Esophagus squamous epithelium (tissue), 5 donors: Measurements from ENCODE around the gene UBL5. TPM values are rescaled to one million over a fixed set of nuclear protein-coding genes. Genes with fewer than 3 reads are reported as not detected.

Source experiments
- DNase-seq: peaks from one replicate; lab custom pipeline; 2025; lab: John Stamatoyannopoulos, UW
- H3K27ac ChIP-seq, 4 donors: fragments of 200-600 bp; sonication (generic); one replicate each; pipeline ENCODE4 v1.5.1; 2016 to 2019; ENCODE audit warnings: mild to moderate bottlenecking in 1 of 4
- H3K27me3 ChIP-seq, 4 donors: fragments of 200-600 bp; sonication (generic); 1 replicate in 3 of 4; 2 replicates in 1 of 4; pipeline versions ENCODE4 v1.5.1 to v1.6.0; 2017 to 2021; ENCODE audit warnings: antibody characterized with exemption in 1 of 4
- H3K36me3 ChIP-seq, 3 donors: fragments of 200-600 bp; sonication (generic); one replicate each; pipeline ENCODE4 v1.5.1; 2016 to 2019
- H3K4me1 ChIP-seq, 3 donors: fragments of 200-600 bp; sonication (generic); one replicate each; pipeline ENCODE4 v1.5.1; 2017 to 2019
- H3K4me3 ChIP-seq, 4 donors: fragments of 200-600 bp; sonication (generic); 1 replicate in 3 of 4; 2 replicates in 1 of 4; pipeline ENCODE4 v1.5.1; 2016 to 2019; ENCODE audit warnings: mild to moderate bottlenecking in 2 of 4, moderate library complexity in 1 of 4
- H3K9me3 ChIP-seq, 3 donors: fragments of 200-600 bp; sonication (generic); one replicate each; pipeline ENCODE4 v1.5.1; 2016 to 2019
- CTCF ChIP-seq, 6 experiments: fragments of 450-650 bp in 4 of 6; fragments of 200-600 bp in 2 of 6; sonication (generic) in 2 of 6; IDR thresholded peaks; one replicate each; pipeline ENCODE4 v1.5.1; 2016 to 2019; ENCODE audit warnings: antibody characterized with exemption in 6 of 6, mild to moderate bottlenecking in 4 of 6, moderate library complexity in 4 of 6
- POLR2A ChIP-seq, 4 donors: fragments of 450-650 bp; IDR thresholded peaks; one replicate each; pipeline ENCODE4 v1.6.1; 2017; ENCODE audit warnings: antibody characterized with exemption in 4 of 4, mild to moderate bottlenecking in 4 of 4, moderate library complexity in 3 of 4
- WGBS, 2 donors: methylation state at CpG; one replicate each; pipeline ENCODE4 v1.1.5; 2018; 5-methylcytosine and 5-hydroxymethylcytosine counted together
- intact Hi-C: fragments of 100-400 bp; cut with DNase I; formaldehyde crosslinking; loops from one replicate; pipeline ENCODE4 v1.15.0; 2022
- total RNA-seq, 4 donors: library from RNA; depleted of rRNA; stranded (reverse); fragments of >200 nt; gene quantifications; one replicate each; pipeline ENCODE4 v1.1.0, GENCODE V29; 2016
- donor health status: DM: yes; HTN: yes; CAD: no.

The UBL5 gene
- total RNA-seq, 4 donors from 2014 or later, result 394 to 688 (median 499) TPM

DNA sequence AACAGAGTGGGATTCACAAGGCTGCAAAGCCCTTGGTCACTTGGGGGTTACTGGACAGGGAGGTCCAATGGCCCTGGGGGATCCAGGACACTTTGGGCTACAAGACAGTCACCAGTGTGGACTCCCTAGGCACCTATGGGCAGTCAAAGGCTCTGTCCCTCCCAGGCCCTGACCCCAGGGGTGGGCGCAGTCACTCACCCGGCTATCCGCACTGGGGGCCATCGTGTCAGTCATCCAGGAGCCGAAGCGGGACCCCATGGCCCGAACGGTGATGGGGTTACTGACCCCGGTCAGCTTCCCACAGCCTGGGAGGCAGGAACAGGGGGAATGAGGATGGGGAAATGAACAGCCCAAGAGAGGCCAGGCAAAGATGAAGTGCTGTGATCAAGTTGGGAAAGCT lies 28.9 kb downstream of the UBL5 start:
- Histone ChIP-seq H3K4me3 (no peak overlapping the region), H3K27ac (no peak overlapping the region), H3K36me3 (peaks cover 0 to 24% (median 0%) of the 10 kb centered on the region in 3 donors), H3K27me3 (no peaks in the 10 kb centered on the region), H3K9me3 (no peaks in the 10 kb centered on the region), H3K4me1 (no peaks in the 10 kb centered on the region)
- no peak for DNase-seq
- 100% methylated on average over 1 of the region's 9 CpGs; no CpG with 5 or more reads in 1 of the 2 donors for WGBS, 2 donors
- intact Hi-C loops, result no loop called here
- TF ChIP-seq POLR2A (IDR thresholded peaks at IDR 0.05) (no peak), CTCF (IDR thresholded peaks at IDR 0.05) (no peak)

DNA sequence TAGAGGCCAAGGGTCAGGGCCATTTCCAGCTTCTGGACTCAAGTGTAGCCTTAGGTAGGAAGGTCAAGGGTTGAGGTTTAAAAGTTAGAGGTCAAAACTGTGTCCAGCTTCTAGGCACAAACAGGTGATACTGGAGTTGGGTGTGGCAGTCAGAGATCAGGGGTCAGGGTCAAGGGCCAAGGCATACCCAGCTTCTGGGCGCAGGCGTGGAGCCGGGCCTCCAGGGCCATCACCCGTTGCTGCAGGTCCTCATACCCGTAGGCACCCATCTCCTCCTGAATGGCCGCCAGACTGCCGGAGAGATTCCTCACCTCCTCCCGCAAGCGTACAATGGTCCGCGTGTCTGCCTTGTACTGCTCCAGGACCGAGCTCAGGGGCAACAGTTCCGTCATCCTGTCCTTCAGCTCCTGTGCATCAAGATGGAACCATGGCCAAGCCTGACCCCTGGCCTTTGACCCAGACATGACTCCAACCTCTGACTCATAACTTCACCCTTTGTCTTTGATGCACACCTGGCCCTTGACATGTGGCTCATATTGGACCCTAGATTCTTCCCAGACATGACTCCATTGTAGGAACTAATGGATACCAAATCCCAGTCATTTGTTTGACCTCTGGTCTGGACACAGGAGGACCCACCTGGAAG lies 29.5 kb downstream of the UBL5 start:
- intact Hi-C loops, result no loop called here
- 74 to 98% methylated on average over 5 to 10 of the region's 13 CpGs for WGBS, 2 donors
- H3K27ac ChIP-seq, result peak overlapping the region in 1 of 4 donors; percentile 21

GRCh38 chr19:9857920-9858746 lies 30.4 kb downstream of the UBL5 start:
- Histone ChIP-seq H3K36me3 (peaks cover 0 to 24% (median 0%) of the 10 kb centered on the region in 3 donors), H3K4me1 (no peaks in the 10 kb centered on the region), H3K4me3 (peak overlapping the region in 2 of 4 donors; percentile 11 to 26), H3K9me3 (no peaks in the 10 kb centered on the region), H3K27me3 (no peaks in the 10 kb centered on the region), H3K27ac (peak overlapping the region in 2 of 4 donors; percentile 21 to 63)
- DNase-seq, result no peak
- intact Hi-C loops, result no loop called here
- WGBS, 2 donors, result 64 to 75% methylated on average over 9 to 10 of the region's 10 CpGs
- TF ChIP-seq CTCF (IDR thresholded peaks at IDR 0.05) (no peak), POLR2A (IDR thresholded peaks at IDR 0.05) (no peak)

More for the DNA sequence above, 29.5 kb downstream of the UBL5 start:
- DNase-seq, result no peak
- TF ChIP-seq CTCF (IDR thresholded peaks at IDR 0.05), result no peak
- TF ChIP-seq POLR2A (IDR thresholded peaks at IDR 0.05), result no peak
- Histone ChIP-seq H3K4me1 (no peaks in the 10 kb centered on the region), H3K36me3 (peaks cover 0 to 24% (median 0%) of the 10 kb centered on the region in 3 donors), H3K9me3 (no peaks in the 10 kb centered on the region), H3K27me3 (no peaks in the 10 kb centered on the region), H3K4me3 (peak overlapping the region in 1 of 4 donors; percentile 11)

DNA sequence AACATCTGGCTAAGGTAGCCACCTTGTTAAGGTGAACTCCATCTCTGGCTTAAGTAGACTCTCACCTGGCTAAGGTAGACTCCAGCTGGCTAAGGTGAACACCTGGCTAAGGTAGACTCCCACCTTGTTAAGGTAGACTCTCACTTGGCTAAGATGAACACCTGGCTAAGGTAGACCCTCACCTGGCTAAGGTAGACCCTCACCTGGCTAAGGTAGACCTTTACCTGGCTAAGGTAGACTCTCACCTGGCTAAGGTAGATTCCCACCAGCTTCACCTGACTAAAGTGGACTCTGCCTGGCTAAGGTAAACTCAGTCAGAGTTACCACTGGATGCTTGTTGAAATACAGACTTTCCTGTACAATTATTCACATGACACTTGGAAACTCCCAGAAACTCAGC lies 31.0 kb downstream of the UBL5 start:
- peaks cover 0 to 24% (median 0%) of the 10 kb centered on the region in 3 donors for H3K36me3 ChIP-seq
- no peaks in the 10 kb centered on the region for H3K9me3 ChIP-seq
- no peak for DNase-seq
- TF ChIP-seq POLR2A (IDR thresholded peaks at IDR 0.05) (no peak), CTCF (IDR thresholded peaks at IDR 0.05) (no peak)
- no peaks in the 10 kb centered on the region for H3K27me3 ChIP-seq
- intact Hi-C loops, result no loop called here
- H3K4me3 ChIP-seq, result no peak overlapping the region
- no peak overlapping the region for H3K27ac ChIP-seq
- no peaks in the 10 kb centered on the region for H3K4me1 ChIP-seq

DNA sequence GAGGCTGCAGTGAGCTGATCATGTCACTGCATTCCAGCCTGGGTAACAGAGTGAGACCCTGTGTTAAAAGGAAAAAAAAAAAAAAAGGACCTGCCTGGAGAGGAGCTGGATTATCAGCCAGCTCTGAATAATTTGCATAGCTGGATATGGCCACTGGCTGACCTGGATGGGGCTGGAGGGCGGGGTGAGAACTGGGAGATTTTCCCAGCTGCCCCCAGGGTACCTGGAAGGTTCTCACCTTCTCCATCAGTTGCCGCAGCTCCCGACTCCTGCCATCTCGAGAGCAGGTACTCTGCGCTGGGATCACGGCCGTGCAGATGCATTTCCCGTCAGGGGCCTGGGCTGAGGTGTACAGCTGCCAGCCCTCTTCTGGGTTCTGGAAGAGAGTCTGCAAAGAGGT lies 32.7 kb downstream of the UBL5 start:
- Histone ChIP-seq H3K36me3 (peaks cover 0 to 16% (median 0%) of the 10 kb centered on the region in 3 donors), H3K27me3 (no peaks in the 10 kb centered on the region), H3K9me3 (no peaks in the 10 kb centered on the region), H3K4me3 (no peak overlapping the region), H3K27ac (no peak overlapping the region), H3K4me1 (no peaks in the 10 kb centered on the region)
- DNase-seq, result no peak
- TF ChIP-seq CTCF (IDR thresholded peaks at IDR 0.05) (no peak), POLR2A (IDR thresholded peaks at IDR 0.05) (no peak)
- 70 to 71% methylated on average over 5 to 7 of the region's 8 CpGs for WGBS, 2 donors
- intact Hi-C loops, result no loop called here
